Measurements from ENCODE around the gene SELENOT.

The SELENOT gene

DNA sequence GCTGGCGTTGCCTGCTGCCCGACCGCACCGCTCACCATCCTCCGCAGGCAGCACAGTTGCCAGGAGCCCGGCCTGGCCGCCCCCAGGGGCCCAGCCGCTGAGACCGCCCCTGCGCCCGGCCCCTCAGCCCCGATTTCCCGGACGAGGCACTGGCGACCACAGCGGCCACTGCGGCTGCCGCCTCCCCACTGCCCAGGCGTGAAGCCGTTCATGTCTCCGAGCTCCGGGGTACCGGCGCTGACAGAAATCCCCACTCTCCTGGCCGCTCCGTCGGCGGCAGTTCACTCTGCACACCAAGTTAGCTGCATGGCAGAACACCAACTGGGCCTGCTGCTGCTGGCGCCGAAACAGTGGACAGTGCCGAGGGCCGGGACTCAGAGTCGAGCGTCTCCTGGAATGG, 8.5 kb downstream of the SELENOT start:
- TF ChIP-seq FOXP2 (optimal IDR thresholded peaks at IDR 0.05; ENCODE audit: borderline replicate concordance, extremely low read depth, extremely low read length, insufficient read depth) (no peak), SIN3A (IDR thresholded peaks at IDR 0.05; ENCODE audit: borderline replicate concordance, insufficient read depth, low read length) (no peak), POLR2AphosphoS5 (IDR thresholded peaks at IDR 0.05; ENCODE audit: low read depth, low read length) (no peak), TAF1 (IDR thresholded peaks at IDR 0.05; ENCODE audit: borderline replicate concordance, insufficient read depth, low read length) (no peak)
- TF ChIP-seq, protein P1, sequence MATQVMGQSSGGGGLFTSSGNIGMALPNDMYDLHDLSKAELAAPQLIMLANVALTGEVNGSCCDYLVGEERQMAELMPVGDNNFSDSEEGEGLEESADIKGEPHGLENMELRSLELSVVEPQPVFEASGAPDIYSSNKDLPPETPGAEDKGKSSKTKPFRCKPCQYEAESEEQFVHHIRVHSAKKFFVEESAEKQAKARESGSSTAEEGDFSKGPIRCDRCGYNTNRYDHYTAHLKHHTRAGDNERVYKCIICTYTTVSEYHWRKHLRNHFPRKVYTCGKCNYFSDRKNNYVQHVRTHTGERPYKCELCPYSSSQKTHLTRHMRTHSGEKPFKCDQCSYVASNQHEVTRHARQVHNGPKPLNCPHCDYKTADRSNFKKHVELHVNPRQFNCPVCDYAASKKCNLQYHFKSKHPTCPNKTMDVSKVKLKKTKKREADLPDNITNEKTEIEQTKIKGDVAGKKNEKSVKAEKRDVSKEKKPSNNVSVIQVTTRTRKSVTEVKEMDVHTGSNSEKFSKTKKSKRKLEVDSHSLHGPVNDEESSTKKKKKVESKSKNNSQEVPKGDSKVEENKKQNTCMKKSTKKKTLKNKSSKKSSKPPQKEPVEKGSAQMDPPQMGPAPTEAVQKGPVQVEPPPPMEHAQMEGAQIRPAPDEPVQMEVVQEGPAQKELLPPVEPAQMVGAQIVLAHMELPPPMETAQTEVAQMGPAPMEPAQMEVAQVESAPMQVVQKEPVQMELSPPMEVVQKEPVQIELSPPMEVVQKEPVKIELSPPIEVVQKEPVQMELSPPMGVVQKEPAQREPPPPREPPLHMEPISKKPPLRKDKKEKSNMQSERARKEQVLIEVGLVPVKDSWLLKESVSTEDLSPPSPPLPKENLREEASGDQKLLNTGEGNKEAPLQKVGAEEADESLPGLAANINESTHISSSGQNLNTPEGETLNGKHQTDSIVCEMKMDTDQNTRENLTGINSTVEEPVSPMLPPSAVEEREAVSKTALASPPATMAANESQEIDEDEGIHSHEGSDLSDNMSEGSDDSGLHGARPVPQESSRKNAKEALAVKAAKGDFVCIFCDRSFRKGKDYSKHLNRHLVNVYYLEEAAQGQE (IDR thresholded peaks at IDR 0.05; ENCODE audit: insufficient read depth in 1 of 2, low read depth in 2 of 2, low read length in 2 of 2): no peak

DNA sequence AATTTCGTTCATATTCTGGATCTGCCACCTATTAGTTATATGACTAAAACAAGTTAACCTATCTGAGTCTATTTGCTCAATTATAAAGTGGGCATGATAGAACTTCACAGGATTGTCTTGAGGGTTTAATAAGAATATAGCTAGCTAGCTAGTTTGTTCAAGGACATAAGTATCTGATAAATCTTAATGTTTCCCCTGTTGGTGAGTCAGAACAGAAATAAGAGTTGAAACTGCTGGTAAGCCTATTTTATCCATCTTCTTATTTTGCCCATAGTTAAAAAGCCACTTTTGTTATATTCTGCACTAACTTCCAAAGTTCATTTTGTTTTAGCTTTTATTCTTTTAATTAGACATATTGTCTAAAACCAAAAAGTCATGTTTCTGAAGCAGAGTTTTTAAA, 9.4 kb downstream of the SELENOT start:
- no peak for TF ChIP-seq SIN3A (IDR thresholded peaks at IDR 0.05; ENCODE audit: borderline replicate concordance, insufficient read depth, low read length)
- no peak for TF ChIP-seq POLR2AphosphoS5 (IDR thresholded peaks at IDR 0.05; ENCODE audit: low read depth, low read length)
- no peak for TF ChIP-seq TAF1 (IDR thresholded peaks at IDR 0.05; ENCODE audit: borderline replicate concordance, insufficient read depth, low read length)
- TF ChIP-seq FOXP2 (optimal IDR thresholded peaks at IDR 0.05; ENCODE audit: borderline replicate concordance, extremely low read depth, extremely low read length, insufficient read depth): no peak
- TF ChIP-seq, protein P1 (IDR thresholded peaks at IDR 0.05; ENCODE audit: insufficient read depth in 1 of 2, low read depth in 2 of 2, low read length in 2 of 2): no peak

DNA sequence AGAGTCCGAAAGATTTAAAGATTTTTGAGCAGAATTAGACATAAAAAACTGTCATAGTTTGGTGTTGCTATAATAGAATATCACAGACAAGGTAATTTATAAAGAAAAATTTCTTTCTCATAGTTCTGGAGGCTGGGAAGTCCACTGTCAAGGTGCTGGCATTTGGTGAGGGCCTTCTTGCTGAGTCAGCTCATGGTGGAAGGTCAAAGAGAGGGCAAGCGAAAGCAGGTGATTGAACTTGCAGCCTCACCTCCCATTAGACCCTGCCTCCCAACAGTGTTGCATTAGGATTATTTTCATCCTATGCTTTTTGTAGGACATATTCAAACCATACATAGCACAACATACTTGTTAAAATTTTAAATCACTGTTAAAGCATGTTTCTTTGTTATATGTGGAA, 9.9 kb downstream of the SELENOT start:
- TF ChIP-seq, protein P1 (IDR thresholded peaks at IDR 0.05; ENCODE audit: insufficient read depth in 1 of 2, low read depth in 2 of 2, low read length in 2 of 2): no peak
- no peak for TF ChIP-seq SIN3A (IDR thresholded peaks at IDR 0.05; ENCODE audit: borderline replicate concordance, insufficient read depth, low read length)
- TF ChIP-seq FOXP2 (optimal IDR thresholded peaks at IDR 0.05; ENCODE audit: borderline replicate concordance, extremely low read depth, extremely low read length, insufficient read depth): no peak
- no peak for TF ChIP-seq TAF1 (IDR thresholded peaks at IDR 0.05; ENCODE audit: borderline replicate concordance, insufficient read depth, low read length)
- no peak for TF ChIP-seq POLR2AphosphoS5 (IDR thresholded peaks at IDR 0.05; ENCODE audit: low read depth, low read length)

DNA sequence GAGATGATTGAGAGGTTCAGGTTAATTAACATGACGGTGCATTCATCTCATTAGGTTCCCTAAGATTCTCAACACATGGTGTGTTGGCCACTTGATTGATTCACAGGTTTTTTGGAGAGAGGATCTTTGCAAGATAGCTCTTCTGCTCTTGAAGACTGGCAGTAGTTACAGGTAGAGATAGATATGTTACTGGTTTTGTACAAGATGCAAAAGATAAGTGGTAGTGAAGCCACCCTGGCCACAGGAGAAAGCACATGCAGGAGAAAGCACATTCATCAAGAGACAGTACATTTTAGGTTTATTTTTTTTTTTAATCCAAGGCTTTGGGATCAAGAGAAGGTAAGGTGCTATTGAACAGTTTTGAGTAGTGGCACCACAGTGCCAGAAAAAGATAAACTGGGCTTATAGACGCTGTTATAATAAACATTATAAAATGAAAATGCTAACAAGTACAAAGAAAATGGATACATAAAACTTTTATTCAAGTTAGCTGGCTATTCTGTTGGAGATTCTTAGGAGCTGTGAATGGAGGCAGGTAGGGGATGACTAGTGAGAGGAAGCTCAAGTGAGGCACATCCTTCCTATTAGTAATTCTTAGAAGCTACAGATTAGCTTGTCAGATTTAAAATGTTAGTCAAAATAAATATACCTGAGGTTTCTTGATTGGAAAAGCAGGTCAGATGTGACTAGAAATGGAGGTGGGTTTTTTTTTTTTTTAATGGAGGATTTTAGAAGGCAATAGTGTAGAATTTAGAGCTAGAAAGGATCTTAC, 10.8 kb downstream of the SELENOT start:
- TF ChIP-seq SIN3A (IDR thresholded peaks at IDR 0.05; ENCODE audit: borderline replicate concordance, insufficient read depth, low read length) (no peak), POLR2AphosphoS5 (IDR thresholded peaks at IDR 0.05; ENCODE audit: low read depth, low read length) (no peak), TAF1 (IDR thresholded peaks at IDR 0.05; ENCODE audit: borderline replicate concordance, insufficient read depth, low read length) (no peak), FOXP2 (optimal IDR thresholded peaks at IDR 0.05; ENCODE audit: borderline replicate concordance, extremely low read depth, extremely low read length, insufficient read depth) (no peak)
- TF ChIP-seq, protein P1 (IDR thresholded peaks at IDR 0.05; ENCODE audit: insufficient read depth in 1 of 2, low read depth in 2 of 2, low read length in 2 of 2): no peak

Data from PFSK-1 (cell line).